ENCODE measurements around the gene IPO5. TPM values are rescaled to one million over a fixed set of nuclear protein-coding genes. Genes with fewer than 3 reads are reported as not detected.
"Not testable (repeated sequence)": the region's sequence is repeated elsewhere in the genome, so short reads cannot be mapped to it uniquely, and the experiment has no call there.

IPO5 gene
- polyA plus RNA-seq, 1 of the 3 experiments (the other 2 are of a cell fraction), result 77.1 TPM

DNA sequence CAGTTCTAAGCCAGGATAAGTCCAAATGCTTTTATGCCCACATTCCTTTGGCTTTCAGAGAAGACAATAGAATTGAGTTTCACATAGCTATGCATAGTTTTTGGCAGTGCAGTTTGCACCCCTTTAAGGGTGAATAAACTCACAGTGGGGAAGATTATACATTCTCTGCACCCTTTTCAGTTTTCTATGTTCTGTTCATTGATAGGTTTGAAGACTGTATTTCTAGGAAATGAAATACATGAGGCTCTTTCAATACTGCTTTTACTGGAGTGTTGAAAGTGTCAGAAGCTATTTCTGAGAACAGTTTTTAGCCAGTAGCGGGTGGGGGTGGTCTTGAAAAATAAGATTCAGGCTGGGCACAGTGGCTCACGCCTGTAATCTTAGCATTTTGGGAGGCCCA lies 46.2 kb downstream of the IPO5 start (continued):
- TF ChIP-seq, protein P1, sequence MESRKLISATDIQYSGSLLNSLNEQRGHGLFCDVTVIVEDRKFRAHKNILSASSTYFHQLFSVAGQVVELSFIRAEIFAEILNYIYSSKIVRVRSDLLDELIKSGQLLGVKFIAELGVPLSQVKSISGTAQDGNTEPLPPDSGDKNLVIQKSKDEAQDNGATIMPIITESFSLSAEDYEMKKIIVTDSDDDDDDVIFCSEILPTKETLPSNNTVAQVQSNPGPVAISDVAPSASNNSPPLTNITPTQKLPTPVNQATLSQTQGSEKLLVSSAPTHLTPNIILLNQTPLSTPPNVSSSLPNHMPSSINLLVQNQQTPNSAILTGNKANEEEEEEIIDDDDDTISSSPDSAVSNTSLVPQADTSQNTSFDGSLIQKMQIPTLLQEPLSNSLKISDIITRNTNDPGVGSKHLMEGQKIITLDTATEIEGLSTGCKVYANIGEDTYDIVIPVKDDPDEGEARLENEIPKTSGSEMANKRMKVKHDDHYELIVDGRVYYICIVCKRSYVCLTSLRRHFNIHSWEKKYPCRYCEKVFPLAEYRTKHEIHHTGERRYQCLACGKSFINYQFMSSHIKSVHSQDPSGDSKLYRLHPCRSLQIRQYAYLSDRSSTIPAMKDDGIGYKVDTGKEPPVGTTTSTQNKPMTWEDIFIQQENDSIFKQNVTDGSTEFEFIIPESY (IDR thresholded peaks at IDR 0.05; ENCODE audit: borderline replicate concordance, low read depth), result no peak
- no peak for TF ChIP-seq FOXM1 (IDR thresholded peaks at IDR 0.05; ENCODE audit: low read depth)
- TF ChIP-seq, protein P2, sequence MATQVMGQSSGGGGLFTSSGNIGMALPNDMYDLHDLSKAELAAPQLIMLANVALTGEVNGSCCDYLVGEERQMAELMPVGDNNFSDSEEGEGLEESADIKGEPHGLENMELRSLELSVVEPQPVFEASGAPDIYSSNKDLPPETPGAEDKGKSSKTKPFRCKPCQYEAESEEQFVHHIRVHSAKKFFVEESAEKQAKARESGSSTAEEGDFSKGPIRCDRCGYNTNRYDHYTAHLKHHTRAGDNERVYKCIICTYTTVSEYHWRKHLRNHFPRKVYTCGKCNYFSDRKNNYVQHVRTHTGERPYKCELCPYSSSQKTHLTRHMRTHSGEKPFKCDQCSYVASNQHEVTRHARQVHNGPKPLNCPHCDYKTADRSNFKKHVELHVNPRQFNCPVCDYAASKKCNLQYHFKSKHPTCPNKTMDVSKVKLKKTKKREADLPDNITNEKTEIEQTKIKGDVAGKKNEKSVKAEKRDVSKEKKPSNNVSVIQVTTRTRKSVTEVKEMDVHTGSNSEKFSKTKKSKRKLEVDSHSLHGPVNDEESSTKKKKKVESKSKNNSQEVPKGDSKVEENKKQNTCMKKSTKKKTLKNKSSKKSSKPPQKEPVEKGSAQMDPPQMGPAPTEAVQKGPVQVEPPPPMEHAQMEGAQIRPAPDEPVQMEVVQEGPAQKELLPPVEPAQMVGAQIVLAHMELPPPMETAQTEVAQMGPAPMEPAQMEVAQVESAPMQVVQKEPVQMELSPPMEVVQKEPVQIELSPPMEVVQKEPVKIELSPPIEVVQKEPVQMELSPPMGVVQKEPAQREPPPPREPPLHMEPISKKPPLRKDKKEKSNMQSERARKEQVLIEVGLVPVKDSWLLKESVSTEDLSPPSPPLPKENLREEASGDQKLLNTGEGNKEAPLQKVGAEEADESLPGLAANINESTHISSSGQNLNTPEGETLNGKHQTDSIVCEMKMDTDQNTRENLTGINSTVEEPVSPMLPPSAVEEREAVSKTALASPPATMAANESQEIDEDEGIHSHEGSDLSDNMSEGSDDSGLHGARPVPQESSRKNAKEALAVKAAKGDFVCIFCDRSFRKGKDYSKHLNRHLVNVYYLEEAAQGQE (IDR thresholded peaks at IDR 0.05; ENCODE audit: low read depth, low read length), result no peak
- TF ChIP-seq EP300 (IDR thresholded peaks at IDR 0.05; ENCODE audit: borderline replicate concordance in 1 of 2, low read depth in 1 of 2, low read length in 1 of 2), result no peak

DNA sequence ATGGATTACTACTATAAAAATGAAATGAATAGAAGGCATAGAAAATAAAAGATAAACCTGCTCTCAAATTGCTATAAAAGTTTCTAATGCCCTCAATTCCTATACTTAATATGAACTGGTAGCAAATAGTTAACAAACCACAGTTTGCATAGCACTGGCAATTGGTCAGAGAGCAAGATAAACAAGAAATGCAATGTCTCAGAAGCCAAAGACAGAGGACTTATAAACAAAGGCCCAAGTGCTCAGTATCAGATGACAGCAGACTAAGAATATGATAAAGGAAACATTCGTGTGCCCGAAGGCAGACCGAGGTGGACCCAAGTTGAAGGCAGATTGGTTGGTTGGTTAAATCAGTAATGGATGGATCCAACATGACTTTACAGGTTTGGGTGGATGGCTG lies 50.6 kb downstream of the IPO5 start:
- no peaks in the 10 kb centered on the region for H3K9me3 ChIP-seq
- no peaks in the 10 kb centered on the region for H4K20me1 ChIP-seq (ENCODE audit: insufficient read depth)
- 96% methylated on average over 3 of the region's 3 CpGs for WGBS (ENCODE audit: low lambda C conversion rate)
- no peak overlapping the region for H3K9ac ChIP-seq
- no peak overlapping the region for H2AFZ ChIP-seq (ENCODE audit: low read depth)
- CTCF ChIA-PET, result no interaction called here
- TF ChIP-seq GATA2 (CRISPR knock-in tag; IDR thresholded peaks at IDR 0.05) (no peak), EZH2phosphoT487 (IDR thresholded peaks at IDR 0.05; ENCODE audit: borderline replicate concordance, low read depth) (no peak), MAX (IDR thresholded peaks at IDR 0.05; ENCODE audit: low read depth) (no peak), POLR2AphosphoS5 (IDR thresholded peaks at IDR 0.05; ENCODE audit: low read depth, low read length) (no peak)
- H3K4me2 ChIP-seq, result no peak overlapping the region
- no peaks in the 10 kb centered on the region for H3K4me1 ChIP-seq (ENCODE audit: control insufficient read depth in 1 of 2, insufficient read depth in 2 of 2, low read depth in 1 of 2, low read length in 1 of 2)
- peaks cover 3% of the 10 kb centered on the region for H3F3A ChIP-seq (replicated peaks; ENCODE audit: insufficient read depth)
- no peaks in the 10 kb centered on the region for H3K27me3 ChIP-seq (ENCODE audit: insufficient read depth)
- H3K4me3 ChIP-seq (ENCODE audit: low read depth in 2 of 2, low read length in 1 of 2), result no peak overlapping the region
- H3K79me2 ChIP-seq (ENCODE audit: insufficient read depth), result peaks cover 3% of the 10 kb centered on the region
- no peak overlapping the region for H3K27ac ChIP-seq (ENCODE audit: low read depth in 2 of 2, low read length in 1 of 2)
- H3K9me2 ChIP-seq, result no peaks in the 10 kb centered on the region
- DNase-seq, result no peak
- H3K36me3 ChIP-seq (replicated peaks in 1 of 2; ENCODE audit: control insufficient read depth in 1 of 2, insufficient read depth in 2 of 2, low read length in 1 of 2), result peaks cover 67 to 92% of the 10 kb centered on the region in 2 experiments
- POLR2A ChIA-PET, result no interaction called here

DNA sequence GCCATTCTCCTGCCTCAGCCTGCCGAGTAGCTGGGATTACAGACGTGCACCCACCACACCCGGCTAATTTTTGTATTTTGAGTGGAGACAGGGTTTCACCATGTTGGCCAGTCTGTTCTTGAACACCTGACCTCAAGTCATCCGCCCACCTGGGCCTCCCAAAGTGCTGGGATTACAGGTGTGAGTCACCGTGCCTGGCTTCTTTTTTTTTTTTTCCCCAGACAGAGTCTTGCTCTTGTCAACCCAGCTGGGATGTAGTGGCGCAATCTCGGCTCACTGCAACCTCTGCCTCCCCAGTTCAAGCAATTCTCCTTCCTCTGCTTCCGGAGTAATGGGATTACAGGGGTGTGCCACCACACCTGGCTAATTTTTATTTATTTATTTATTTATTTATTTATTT lies 51.5 kb downstream of the IPO5 start:
- H3K36me3 ChIP-seq (replicated peaks in 1 of 2; ENCODE audit: control insufficient read depth in 1 of 2, insufficient read depth in 2 of 2, low read length in 1 of 2), result peaks cover 69 to 92% of the 10 kb centered on the region in 2 experiments
- H3F3A ChIP-seq (replicated peaks; ENCODE audit: insufficient read depth); H3K4me2 ChIP-seq; H3K27me3 ChIP-seq (ENCODE audit: insufficient read depth); H3K4me3 ChIP-seq (ENCODE audit: low read depth in 2 of 2, low read length in 1 of 2); H3K9ac ChIP-seq; DNase-seq; H3K9me3 ChIP-seq; H3K9me2 ChIP-seq; H3K4me1 ChIP-seq (ENCODE audit: control insufficient read depth in 1 of 2, insufficient read depth in 2 of 2, low read depth in 1 of 2, low read length in 1 of 2); H2AFZ ChIP-seq (ENCODE audit: low read depth); CTCF ChIA-PET; H4K20me1 ChIP-seq (ENCODE audit: insufficient read depth); H3K79me2 ChIP-seq (ENCODE audit: insufficient read depth); H3K27ac ChIP-seq (ENCODE audit: low read depth in 2 of 2, low read length in 1 of 2): not testable (repeated sequence)
- 97% methylated on average over 8 of the region's 8 CpGs for WGBS (ENCODE audit: low lambda C conversion rate)
- POLR2A ChIA-PET, result interaction anchor here (1.2 kb wide), 1 partner anchor 16 kb away, joined by 4 read pairs; no protein-coding TSS in a partner anchor

All from SK-N-SH (cell line).